GM19328 (cell line): Measurements from ENCODE around the gene FAM174A.
A peak's percentile ranks its signal among the peaks of the same experiment; 100 is the strongest.

Source experiments
- ATAC-seq: cut with Tn5 transposase; IDR thresholded peaks from one replicate; pipeline ENCODE4 v1.9.1; 2021; ENCODE audit warnings: mild to moderate bottlenecking, moderate library complexity; ENCODE audit not compliant: unreplicated experiment

The FAM174A gene

GRCh38 chr5:100535060-100536005, at the start of gene FAM174A:
FAM174A (plus strand) TSS chr5:100535374; CDS start chr5:100535531, 157 bp downstream.
- ATAC-seq: peak; percentile 97

- no peak for ATAC-seq
Measured at GRCh38 chr5:100493996-100494395, 41.2 kb upstream of the FAM174A start.

GRCh38 chr5:100496296-100496695, 38.9 kb upstream of the FAM174A start:
- no peak for ATAC-seq

GRCh38 chr5:100502684-100503083, 32.5 kb upstream of the FAM174A start:
- ATAC-seq: no peak

- no peak for ATAC-seq
Measured at GRCh38 chr5:100505984-100506670, 29.0 kb upstream of the FAM174A start.

GRCh38 chr5:100516285-100516684, 18.9 kb upstream of the FAM174A start:
- ATAC-seq: peak; percentile 37

- ATAC-seq: no peak
Measured at GRCh38 chr5:100517301-100517974, 17.7 kb upstream of the FAM174A start.

- no peak for ATAC-seq
Measured at GRCh38 chr5:100518377-100518776, 16.8 kb upstream of the FAM174A start.

GRCh38 chr5:100519075-100519474, 16.1 kb upstream of the FAM174A start:
- no peak for ATAC-seq

GRCh38 chr5:100520348-100520747, 14.8 kb upstream of the FAM174A start:
- no peak for ATAC-seq

- ATAC-seq: no peak
Measured at GRCh38 chr5:100537946-100538345, 2.8 kb downstream of the FAM174A start.

- no peak for ATAC-seq
Measured at GRCh38 chr5:100539519-100539918, 4.3 kb downstream of the FAM174A start.

GRCh38 chr5:100542086-100542485, 6.9 kb downstream of the FAM174A start:
- ATAC-seq: no peak

GRCh38 chr5:100546001-100546400, 10.8 kb downstream of the FAM174A start:
- ATAC-seq: no peak

GRCh38 chr5:100550531-100551051, 15.4 kb downstream of the FAM174A start:
- ATAC-seq: peak; percentile 77

- no peak for ATAC-seq
Measured at GRCh38 chr5:100551183-100551582, 16.0 kb downstream of the FAM174A start.

GRCh38 chr5:100553209-100553608, 18.0 kb downstream of the FAM174A start:
- ATAC-seq: no peak

- no peak for ATAC-seq
Measured at GRCh38 chr5:100560860-100561259, 25.7 kb downstream of the FAM174A start.

- no peak for ATAC-seq
Measured at GRCh38 chr5:100562821-100563220, 27.6 kb downstream of the FAM174A start.

GRCh38 chr5:100566382-100567141, 31.4 kb downstream of the FAM174A start:
- no peak for ATAC-seq
